ENCODE measurements around the gene CLK1. TPM values are rescaled to one million over a fixed set of nuclear protein-coding genes. Genes with fewer than 3 reads are reported as not detected.

CLK1 gene
- total and polyA plus RNA-seq, 9 of the 15 experiments (the other 6 are each of a cell fraction or from before 2014, with no cell fraction given), result 29.3 to 99.2 (median 47.0) TPM

- no peak overlapping the region for H3K27ac ChIP-seq (ENCODE audit: extremely low read depth, low read depth, low read length)
- WGBS (ENCODE audit: insufficient coverage, low coverage, missing lambda C conversion rate), result 13% methylated on average over 4 of the region's 4 CpGs
- H4K20me1 ChIP-seq (replicated peaks; ENCODE audit: control insufficient read depth, insufficient read depth, low read length), result peaks cover 10% of the 10 kb centered on the region
- intact Hi-C loops (cut with micrococcal nuclease) (loop anchor here (2.0 to 5.0 kb wide), 2 partner anchors 27 to 49 kb away; partner anchors contain the start of genes BZW1, NIF3L1 and PPIL3), in situ Hi-C loops (cut with MboI) (no loop called here)
- H2AFZ ChIP-seq (ENCODE audit: low read depth, low read length), result no peak overlapping the region
- H3K4me3 ChIP-seq, result peak overlapping the region; percentile 73
- H3K27me3 ChIP-seq (ENCODE audit: control insufficient read depth in 2 of 2, insufficient read depth in 2 of 2, low read length in 2 of 2), result no peaks in the 10 kb centered on the region
- no peak for FAIRE-seq
- H3K4me2 ChIP-seq (ENCODE audit: insufficient read depth, low read length), result peak overlapping the region; percentile 72
- H3K9me1 ChIP-seq (ENCODE audit: control insufficient read depth, insufficient read depth, low read length), result no peaks in the 10 kb centered on the region
- ChIA-PET CTCF (ENCODE audit: low intra/inter-chr PET ratio) (no interaction called here), POLR2A (interaction anchor here (1.0 to 1.4 kb wide), 3 partner anchors 9 to 27 kb away, joined by 3 to 6 read pairs (median 3); partner anchors contain the start of genes NIF3L1 and PPIL3)
- H3K9ac ChIP-seq (ENCODE audit: insufficient read depth in 1 of 2, low read depth in 2 of 2, low read length in 2 of 2), result peak overlapping the region in 1 of 2 experiments; percentile 63; a peak in 2 of 4 replicates
- no peak for ATAC-seq
- DNase-seq (ENCODE audit: extremely low read depth in 1 of 4, low spot score in 3 of 4), result no peak
- no peaks in the 10 kb centered on the region for H3K9me3 ChIP-seq (replicated peaks; ENCODE audit: control insufficient read depth, insufficient read depth, low read depth, low read length)
- peaks cover 59% of the 10 kb centered on the region for H3K36me3 ChIP-seq (ENCODE audit: control insufficient read depth, insufficient read depth, low read length)
- H3K4me1 ChIP-seq (replicated peaks in 1 of 2; ENCODE audit: control insufficient read depth in 2 of 2, insufficient read depth in 2 of 2, low read length in 2 of 2), result peaks cover 4 to 7% of the 10 kb centered on the region in 2 experiments; a peak in 4 of 5 replicates
- TF ChIP-seq TSC22D4 (tag; IDR thresholded peaks at IDR 0.05) (no peak), MAFK (IDR thresholded peaks at IDR 0.05; ENCODE audit: low read length) (no peak), ZNF121 (CRISPR knock-in tag; conservative IDR thresholded peaks at IDR 0.05) (no peak), ZNF12 (CRISPR knock-in tag; IDR thresholded peaks at IDR 0.05) (no peak), E2F6 (IDR thresholded peaks at IDR 0.05; ENCODE audit: borderline replicate concordance in 1 of 2, extremely low read depth in 1 of 2, insufficient read depth in 1 of 2, insufficient read length in 1 of 2, low read depth in 1 of 2, low read length in 1 of 2, poor library complexity in 1 of 2, severe bottlenecking in 1 of 2) (no peak), NR2C2 (CRISPR knock-in tag; IDR thresholded peaks at IDR 0.05) (no peak), NR2C2 (tag; IDR thresholded peaks at IDR 0.05) (no peak), RFX1 (IDR thresholded peaks at IDR 0.05) (no peak), CHCHD3 (CRISPR knock-in tag; IDR thresholded peaks at IDR 0.05) (no peak), MTA2 (IDR thresholded peaks at IDR 0.05; ENCODE audit: low read depth) (no peak), YBX1 (IDR thresholded peaks at IDR 0.05) (no peak), PURB (CRISPR knock-in tag; IDR thresholded peaks at IDR 0.05; ENCODE audit: low read depth) (no peak), ZNF174 (CRISPR knock-in tag; IDR thresholded peaks at IDR 0.05) (no peak), NRF1 (conservative IDR thresholded peaks at IDR 0.05 in 1 of 2, IDR thresholded peaks at IDR 0.05 in 1 of 2) (no peak), LCOR (CRISPR knock-in tag; IDR thresholded peaks at IDR 0.05) (no peak), SOX6 (IDR thresholded peaks at IDR 0.05) (no peak), RBBP5 (IDR thresholded peaks at IDR 0.05; ENCODE audit: borderline replicate concordance, insufficient read depth, low read length, poor library complexity, severe bottlenecking) (no peak), ZBTB26 (CRISPR knock-in tag; IDR thresholded peaks at IDR 0.05) (no peak)
- peaks cover 77% of the 10 kb centered on the region for H3K79me2 ChIP-seq (ENCODE audit: control insufficient read depth, insufficient read depth, low read length)
- BruUV-seq (replicated peaks), result no TSS peak
Measured at GRCh38 chr2:200861617-200862155, 2.8 kb downstream of the CLK1 start.

Data from K562 (cell line).